H1 (cell line): ENCODE data around the gene RPL41. TPM values are rescaled to one million over a fixed set of nuclear protein-coding genes. Genes with fewer than 3 reads are reported as not detected.

Experiments
- CTCF ChIA-PET: fragments of 300-600 bp; sonication (Branson Sonifier 250); formaldehyde crosslinking; loops from one replicate; lab custom pipeline; 2021; ENCODE audit not compliant: partially characterized antibody; lab: Charles Lee
- POLR2A ChIA-PET: fragments of 300-600 bp; sonication (Branson Sonifier 250); formaldehyde crosslinking; loops from one replicate; lab custom pipeline; 2021; ENCODE audit warnings: inconsistent platforms; ENCODE audit not compliant: partially characterized antibody; lab: Charles Lee
- DNase-seq, 2 experiments: peaks; one replicate each; pipeline versions ENCODE4 v3.0.0 to v3.0.0-alpha.2; 2010 to 2022; ENCODE audit warnings: low spot score in 2 of 2, low read depth in 1 of 2, mixed read lengths in 1 of 2
- FAIRE-seq: peaks from 2 replicates; lab custom pipeline; 2011; peaks lifted over from hg19 to GRCh38; lab: Jason Lieb, UNC
- H2AFZ ChIP-seq: 2 replicates; pipeline ENCODE4 v1.8.1; 2012; ENCODE audit warnings: low read length, inconsistent platforms
- H2AK5ac ChIP-seq: 2 replicates; pipeline ENCODE4 v1.6.1; 2013; ENCODE audit warnings: low read depth, low read length
- H2BK120ac ChIP-seq: replicated peaks from 2 replicates; pipeline ENCODE3; 2013; ENCODE audit warnings: low read depth, low read length, inconsistent platforms
- H2BK12ac ChIP-seq: 2 replicates; pipeline ENCODE4 v1.6.1; 2013; ENCODE audit warnings: low read depth, low read length
- H2BK15ac ChIP-seq: 2 replicates; pipeline ENCODE4 v1.6.1; 2013; ENCODE audit warnings: low read length
- H2BK20ac ChIP-seq: 2 replicates; pipeline ENCODE4 v1.6.1; 2013; ENCODE audit warnings: low read length
- H2BK5ac ChIP-seq: 2 replicates; pipeline ENCODE4 v1.6.1; 2013; ENCODE audit warnings: low read depth, low read length
- H3K14ac ChIP-seq: 2 replicates; pipeline ENCODE4 v1.6.1; 2013; ENCODE audit warnings: inconsistent platforms; ENCODE audit not compliant: insufficient read length
- H3K18ac ChIP-seq: 2 replicates; pipeline ENCODE4 v1.6.1; 2013; ENCODE audit warnings: low read length; ENCODE audit errors: extremely low read depth
- H3K23ac ChIP-seq: 2 replicates; pipeline ENCODE4 v1.6.1; 2013; ENCODE audit warnings: inconsistent platforms; ENCODE audit not compliant: insufficient read length
- H3K23me2 ChIP-seq: 2 replicates; pipeline ENCODE4 v1.6.1; 2013; ENCODE audit warnings: low read depth, low read length
- H3K27ac ChIP-seq: 2 replicates; pipeline ENCODE4 v1.6.1; 2011; ENCODE audit warnings: low read depth, low read length, inconsistent platforms
- H3K27me3 ChIP-seq, 4 experiments: replicated peaks in 1 of 4; 1 replicate in 1 of 4; 2 replicates in 3 of 4; pipeline versions ENCODE4 v1.6.1 to v1.8.1; 2011 to 2013; ENCODE audit warnings: low read length in 3 of 4, mild to moderate bottlenecking in 3 of 4, inconsistent platforms in 2 of 4, mixed read lengths in 2 of 4, moderate library complexity in 1 of 4; ENCODE audit not compliant: control insufficient read depth in 3 of 4, insufficient read depth in 3 of 4; ENCODE audit errors: extremely low read depth in 1 of 4
- H3K36me3 ChIP-seq, 4 experiments: 2 replicates each; pipeline versions ENCODE4 v1.6.1 to v1.8.1; 2011 to 2013; ENCODE audit warnings: mild to moderate bottlenecking in 4 of 4, low read length in 3 of 4, moderate library complexity in 2 of 4, control low read depth in 1 of 4, inconsistent platforms in 1 of 4; ENCODE audit not compliant: insufficient read depth in 4 of 4, control insufficient read depth in 2 of 4
- H3K4ac ChIP-seq: replicated peaks from 2 replicates; pipeline ENCODE3; 2013; ENCODE audit warnings: low read length, low read depth, mixed read lengths, inconsistent platforms; ENCODE audit not compliant: insufficient read length
- H3K4me1 ChIP-seq, 4 experiments: replicated peaks in 1 of 4; 1 replicate in 1 of 4; 2 replicates in 3 of 4; pipeline versions ENCODE4 v1.6.1 to v1.8.1; 2011 to 2013; ENCODE audit warnings: low read length in 3 of 4, inconsistent platforms in 2 of 4, mixed read lengths in 1 of 4; ENCODE audit not compliant: insufficient read depth in 4 of 4, control insufficient read depth in 3 of 4
- H3K4me2 ChIP-seq, 2 experiments: 2 replicates each; pipeline versions ENCODE4 v1.6.1 to v1.8.1; 2011 to 2013; ENCODE audit warnings: low read depth in 2 of 2, low read length in 2 of 2, control low read depth in 1 of 2, inconsistent platforms in 1 of 2, mild to moderate bottlenecking in 1 of 2; ENCODE audit not compliant: insufficient read depth in 1 of 2
- H3K4me3 ChIP-seq, 4 experiments: fragments of 200-600, 300-600 bp in 1 of 4; sonication (generic), shearing (Covaris generic), sonication (Bioruptor Twin) in 1 of 4; 2 replicates each; pipeline versions ENCODE4 v1.5.1 to v1.8.1; 2011 to 2016; ENCODE audit warnings: low read length in 4 of 4, low read depth in 3 of 4, control low read depth in 2 of 4, inconsistent platforms in 2 of 4, mild to moderate bottlenecking in 2 of 4, mixed read lengths in 1 of 4, moderate library complexity in 1 of 4; ENCODE audit not compliant: insufficient read depth in 2 of 4; ENCODE audit errors: extremely low read depth in 1 of 4
- H3K56ac ChIP-seq: replicated peaks from 2 replicates; pipeline ENCODE3; 2013; ENCODE audit warnings: low read depth, mild to moderate bottlenecking, mixed read lengths, low read length, inconsistent platforms; ENCODE audit not compliant: insufficient read length
- H3K79me1 ChIP-seq: 2 replicates; pipeline ENCODE4 v1.6.1; 2013; ENCODE audit warnings: low read depth, low read length, control low read depth
- H3K79me2 ChIP-seq, 2 experiments: 2 replicates each; pipeline versions ENCODE4 v1.6.1 to v1.8.1; 2012 to 2013; ENCODE audit warnings: low read length in 2 of 2, mild to moderate bottlenecking in 2 of 2, inconsistent platforms in 1 of 2; ENCODE audit not compliant: insufficient read depth in 2 of 2, control insufficient read depth in 1 of 2
- H3K9ac ChIP-seq, 4 experiments: replicated peaks in 1 of 4; 1 replicate in 1 of 4; 2 replicates in 3 of 4; pipeline versions ENCODE4 v1.6.1 to v1.8.1; 2011 to 2013; ENCODE audit warnings: low read depth in 3 of 4, low read length in 3 of 4, control low read depth in 2 of 4, mild to moderate bottlenecking in 2 of 4, moderate library complexity in 2 of 4, inconsistent platforms in 1 of 4; ENCODE audit errors: extremely low read depth in 1 of 4
- H3K9me3 ChIP-seq, 2 experiments: 2 replicates each; pipeline versions ENCODE4 v1.6.1 to v1.8.1; 2012 to 2013; ENCODE audit warnings: mild to moderate bottlenecking in 2 of 2, moderate library complexity in 2 of 2, control low read depth in 1 of 2, inconsistent platforms in 1 of 2, low read depth in 1 of 2, low read length in 1 of 2, mixed read lengths in 1 of 2; ENCODE audit not compliant: insufficient read depth in 2 of 2
- H4K20me1 ChIP-seq, 2 experiments: replicated peaks in 1 of 2; 2 replicates each; pipeline versions ENCODE3 to v1.8.1; 2011 to 2013; ENCODE audit warnings: inconsistent platforms in 2 of 2, low read length in 2 of 2, mild to moderate bottlenecking in 1 of 2; ENCODE audit not compliant: insufficient read depth in 2 of 2, control insufficient read depth in 1 of 2
- H4K5ac ChIP-seq: 2 replicates; pipeline ENCODE4 v1.6.1; 2013; ENCODE audit warnings: low read length, low read depth, mixed read lengths, inconsistent platforms; ENCODE audit not compliant: insufficient read length
- H4K8ac ChIP-seq: 2 replicates; pipeline ENCODE4 v1.8.0; 2013; ENCODE audit warnings: mild to moderate bottlenecking, moderate library complexity, low read length, inconsistent platforms; ENCODE audit not compliant: insufficient read depth; ENCODE audit errors: extremely low read depth
- H4K91ac ChIP-seq: replicated peaks from 2 replicates; pipeline ENCODE3; 2013; ENCODE audit warnings: low read length, mixed read lengths, inconsistent platforms; ENCODE audit not compliant: insufficient read length
- CTCF ChIP-seq, 3 experiments: IDR thresholded peaks; 1 replicate in 2 of 3; 2 replicates in 1 of 3; pipeline versions ENCODE4 v1.5.1 to v1.6.1; 2011; ENCODE audit warnings: low read length in 3 of 3, mild to moderate bottlenecking in 3 of 3, inconsistent platforms in 2 of 3, low read depth in 1 of 3, moderate library complexity in 1 of 3; ENCODE audit not compliant: insufficient read depth in 1 of 3; ENCODE audit errors: control extremely low read depth in 1 of 3
- HDAC2 ChIP-seq, 2 experiments: fragments of 300-600 bp in 1 of 2; sonication (generic) in 1 of 2; IDR thresholded peaks; 2 replicates each; pipeline ENCODE4 v1.6.1; 2011 to 2012; ENCODE audit warnings: low read depth in 2 of 2, low read length in 2 of 2, mild to moderate bottlenecking in 2 of 2, moderate library complexity in 2 of 2, borderline replicate concordance in 1 of 2, inconsistent platforms in 1 of 2
- MAFK ChIP-seq: IDR thresholded peaks from 2 replicates; pipeline ENCODE4 v1.6.1; 2012; ENCODE audit warnings: low read depth, mild to moderate bottlenecking, improper control_type of control experiment, low read length
- POLR2AphosphoS5 ChIP-seq: IDR thresholded peaks from 2 replicates; pipeline ENCODE4 v1.6.1; 2011; ENCODE audit warnings: low read depth, low read length
- RBBP5 ChIP-seq: IDR thresholded peaks from 2 replicates; pipeline ENCODE4 v1.7.1; 2012; ENCODE audit warnings: low read depth, mild to moderate bottlenecking, inconsistent platforms, low read length, moderate library complexity, borderline replicate concordance
- SUZ12 ChIP-seq: fragments of 200-600 bp; sonication (generic); IDR thresholded peaks from 2 replicates; pipeline ENCODE4 v1.6.1; 2012; ENCODE audit warnings: mild to moderate bottlenecking, inconsistent platforms, low read length, moderate library complexity, mixed read lengths
- TAF7 ChIP-seq: optimal IDR thresholded peaks from 2 replicates; pipeline ENCODE3; 2011; ENCODE audit warnings: low read depth, mild to moderate bottlenecking, inconsistent platforms, low read length, moderate library complexity, borderline replicate concordance
- WGBS, 2 experiments: shearing (Covaris generic) in 1 of 2; methylation state at CpG; one replicate each; pipeline versions ENCODE4 v1.1.6 to v1.1.7; 2013 to 2015; ENCODE audit warnings: low lambda C conversion rate in 2 of 2, mixed read lengths in 2 of 2, inconsistent platforms in 1 of 2, low coverage in 1 of 2, missing lambda C conversion rate in 1 of 2; ENCODE audit not compliant: insufficient replicate concordance in 2 of 2, insufficient coverage in 1 of 2, insufficient read length in 1 of 2; ENCODE audit errors: extremely low coverage in 1 of 2, missing lambda C conversion rate in 1 of 2; 5-methylcytosine and 5-hydroxymethylcytosine counted together
- polyA plus RNA-seq, 7 experiments: library from polyadenylated mRNA; depleted of rRNA in 3 of 7; stranded (reverse) in 5 of 7; unstranded in 2 of 7; fragments of >200 nt in 5 of 7; fragments of 200-250 nt in 2 of 7; gene quantifications; 1 replicate in 5 of 7; 2 replicates in 1 of 7; 4 replicates in 1 of 7; pipeline versions ENCODE4 v1.2.1 to v1.2.3, GENCODE V29; 2011 to 2013; ENCODE audit warnings: missing spikeins in 2 of 7, mixed read lengths in 2 of 7
- total RNA-seq: library from RNA; stranded (reverse); fragmentation: NEBNext Ultra II Directional; extraction: Animal tissue kit (Norgen Biotek cat#: 25700); gene quantifications from 2 replicates; pipeline ENCODE4 v1.2.1, GENCODE V29; 2021

The RPL41 gene
- total and polyA plus RNA-seq, 2 of the 8 experiments (the other 6 are each of a cell fraction or from before 2014, with no cell fraction given): 4,440 to 16,488 TPM

- Histone ChIP-seq H3K27ac (peak overlapping the region; percentile 92), H2BK20ac (0 out of 2 replicates have a peak overlapping the region, but pooled peaks have one; percentile 61), H3K4ac (no peak overlapping the region), H3K4me1 (peaks cover 3 to 17% (median 11%) of the 10 kb centered on the region in 4 experiments), H3K23me2 (peaks cover 7% of the 10 kb centered on the region; the same call in 1 of the 2 replicates), H4K8ac (peak overlapping the region; percentile 99), H3K36me3 (peaks cover 0 to 2% (median 0%) of the 10 kb centered on the region in 4 experiments; a peak in 4 of 8 replicates), H3K4me3 (peak overlapping the region; percentile 74 to 89 (median 80)), H2BK5ac (peak overlapping the region; percentile 98), H3K14ac (no peak overlapping the region), H2AFZ (peak overlapping the region; percentile 99), H3K79me1 (peaks cover 6% of the 10 kb centered on the region; the same call in 1 of the 2 replicates), H3K9me3 (no peaks in the 10 kb centered on the region; a peak in 1 of 4 replicates), H3K27me3 (no peaks in the 10 kb centered on the region), H3K56ac (peak overlapping the region; percentile 97), H4K91ac (peak overlapping the region; percentile 98), H4K20me1 (peaks cover 2 to 10% of the 10 kb centered on the region in 2 experiments), H2BK15ac (peak overlapping the region; percentile 100), H3K23ac (no peak overlapping the region), H3K4me2 (peak overlapping the region; percentile 62 to 97), H2BK12ac (peak overlapping the region; percentile 100), H4K5ac (peak overlapping the region; percentile 100), H3K79me2 (peaks cover 0 to 27% of the 10 kb centered on the region in 2 experiments; a peak in 2 of 4 replicates), H2AK5ac (no peak overlapping the region), H2BK120ac (peak overlapping the region; percentile 96), H3K18ac (peak overlapping the region; percentile 100), H3K9ac (peak overlapping the region; percentile 79 to 95 (median 86))
- DNase-seq: peak; percentile 82 to 98
- 4% methylated on average over 50 of the region's 50 CpGs; no CpG with 5 or more reads in 1 of the 2 experiments for WGBS, 2 experiments
- POLR2A ChIA-PET: interaction anchor here (0.6 to 8.9 kb wide), 32 partner anchors 13 to 355 kb away, joined by 3 to 112 read pairs (median 4); partner anchors contain the start of genes ESYT1, IKZF4, MYL6 and PA2G4
- CTCF ChIA-PET: interaction anchor here (0.6 to 5.1 kb wide), 21 partner anchors 11 to 362 kb away, joined by 3 to 31 read pairs (median 5); partner anchors contain the start of genes ORMDL2, PA2G4, RNF41 and SARNP
- no peak for FAIRE-seq
- TF ChIP-seq RBBP5 (peak; percentile 73; the same call in 1 of the 2 replicates), TAF7 (peak; percentile 87), POLR2AphosphoS5 (0 out of 2 replicates have a peak, but pooled peaks have one; percentile 65), MAFK (no peak), SUZ12 (no peak), HDAC2 (IDR thresholded peaks at IDR 0.05; ENCODE audit: borderline replicate concordance in 1 of 2, low read depth in 2 of 2, low read length in 2 of 2) (0 out of 4 replicates have a peak, but pooled peaks have one; percentile 4 to 16), CTCF (IDR thresholded peaks at IDR 0.05; ENCODE audit: control extremely low read depth in 1 of 3, insufficient read depth in 1 of 3, low read depth in 1 of 3, low read length in 3 of 3) (peak; percentile 73 to 81 (median 78))
Observed at GRCh38 chr12:56078931-56079722, 37.3 kb upstream of the RPL41 start.
